ENCODE data around the gene REEP1.

REEP1 gene

DNA sequence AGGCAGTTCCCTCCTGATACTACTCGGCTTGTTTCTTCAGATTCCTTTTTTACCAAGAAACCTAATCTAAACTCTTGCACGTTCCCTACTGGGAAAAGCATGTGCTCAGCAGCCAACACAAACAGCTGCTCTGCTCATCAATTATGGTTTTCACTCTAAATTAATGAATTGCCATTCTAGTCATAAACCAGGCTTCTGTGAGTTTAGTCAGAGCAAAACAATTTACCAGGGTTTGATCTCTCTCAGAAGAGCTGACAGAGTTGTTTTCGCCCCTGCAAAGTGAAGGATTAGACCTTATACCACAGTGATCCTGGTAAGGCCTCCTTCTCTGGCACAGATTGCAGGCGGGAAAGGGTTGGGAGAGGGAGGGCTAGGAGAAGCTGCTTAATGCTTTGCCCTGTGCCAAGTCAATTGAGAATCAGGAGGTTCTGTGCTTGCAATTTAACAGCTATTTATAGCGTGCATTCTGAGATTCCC is 57.2 kb downstream of the REEP1 start:
- no peaks in the 10 kb centered on the region; the same call in 1 of the 2 replicates for H3K27me3 ChIP-seq (ENCODE audit: insufficient read depth, low read length)

DNA sequence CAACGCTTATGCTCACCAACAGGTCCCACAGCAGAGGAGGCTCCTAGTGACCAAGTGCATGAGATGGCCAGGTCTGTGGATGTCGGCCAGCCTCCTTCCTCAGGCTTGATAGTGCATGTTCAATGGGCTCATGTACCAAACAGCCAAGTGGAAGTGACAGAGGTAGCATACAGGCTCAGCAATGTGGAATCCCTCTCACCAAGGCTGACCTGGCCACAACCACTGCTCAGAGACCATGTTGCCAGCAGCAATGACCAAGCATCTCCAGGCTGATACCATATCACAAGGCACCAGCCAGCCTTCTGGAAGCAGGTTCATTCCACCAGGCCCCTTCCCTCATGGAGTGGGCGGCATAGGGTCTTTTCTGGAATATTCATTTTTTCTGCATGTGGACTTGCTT is 61.5 kb downstream of the REEP1 start:
- TF ChIP-seq EZH2 (IDR thresholded peaks at IDR 0.05; ENCODE audit: borderline replicate concordance, low read length) (no peak), CTCF (IDR thresholded peaks at IDR 0.05; ENCODE audit: low read length) (no peak)
- Histone ChIP-seq H3K36me3 (ENCODE audit: insufficient read depth, low read length) (no peaks in the 10 kb centered on the region; the same call in 1 of the 2 replicates), H3F3A (ENCODE audit: insufficient read depth, low read length) (no peaks in the 10 kb centered on the region), H3K79me2 (ENCODE audit: insufficient read depth, low read length) (no peaks in the 10 kb centered on the region), H3K27ac (ENCODE audit: low read depth, low read length, poor library complexity, severe bottlenecking) (no peak overlapping the region), H3K9ac (ENCODE audit: low read length) (no peak overlapping the region), H3K27me3 (ENCODE audit: insufficient read depth, low read length) (no peaks in the 10 kb centered on the region; the same call in 1 of the 2 replicates), H4K20me1 (ENCODE audit: insufficient read depth, low read length) (no peaks in the 10 kb centered on the region), H3K4me1 (ENCODE audit: insufficient read depth, low read length, severe bottlenecking) (no peaks in the 10 kb centered on the region), H2AFZ (ENCODE audit: low read length) (no peak overlapping the region), H3K4me3 (ENCODE audit: low read depth, low read length, poor library complexity, severe bottlenecking) (no peak overlapping the region), H3K4me2 (ENCODE audit: low read length) (no peak overlapping the region), H3K9me2 (ENCODE audit: low read depth, low read length) (no peaks in the 10 kb centered on the region), H3K9me3 (ENCODE audit: low read length) (peaks cover 4% of the 10 kb centered on the region; the same call in 1 of the 2 replicates)

More for the DNA sequence above, 57.2 kb downstream of the REEP1 start:
- Histone ChIP-seq H3K4me2 (ENCODE audit: low read length) (no peak overlapping the region), H3K36me3 (ENCODE audit: insufficient read depth, low read length) (no peaks in the 10 kb centered on the region), H3K9me2 (ENCODE audit: low read depth, low read length) (no peaks in the 10 kb centered on the region), H3K9ac (ENCODE audit: low read length) (no peak overlapping the region), H3K79me2 (ENCODE audit: insufficient read depth, low read length) (no peaks in the 10 kb centered on the region), H3K27ac (ENCODE audit: low read depth, low read length, poor library complexity, severe bottlenecking) (no peak overlapping the region), H4K20me1 (ENCODE audit: insufficient read depth, low read length) (no peaks in the 10 kb centered on the region), H3K9me3 (ENCODE audit: low read length) (no peaks in the 10 kb centered on the region), H2AFZ (ENCODE audit: low read length) (no peak overlapping the region), H3K4me1 (ENCODE audit: insufficient read depth, low read length, severe bottlenecking) (no peaks in the 10 kb centered on the region), H3F3A (ENCODE audit: insufficient read depth, low read length) (no peaks in the 10 kb centered on the region), H3K4me3 (ENCODE audit: low read depth, low read length, poor library complexity, severe bottlenecking) (no peak overlapping the region)
- TF ChIP-seq EZH2 (IDR thresholded peaks at IDR 0.05; ENCODE audit: borderline replicate concordance, low read length) = no peak
- no peak for TF ChIP-seq CTCF (IDR thresholded peaks at IDR 0.05; ENCODE audit: low read length)

DNA sequence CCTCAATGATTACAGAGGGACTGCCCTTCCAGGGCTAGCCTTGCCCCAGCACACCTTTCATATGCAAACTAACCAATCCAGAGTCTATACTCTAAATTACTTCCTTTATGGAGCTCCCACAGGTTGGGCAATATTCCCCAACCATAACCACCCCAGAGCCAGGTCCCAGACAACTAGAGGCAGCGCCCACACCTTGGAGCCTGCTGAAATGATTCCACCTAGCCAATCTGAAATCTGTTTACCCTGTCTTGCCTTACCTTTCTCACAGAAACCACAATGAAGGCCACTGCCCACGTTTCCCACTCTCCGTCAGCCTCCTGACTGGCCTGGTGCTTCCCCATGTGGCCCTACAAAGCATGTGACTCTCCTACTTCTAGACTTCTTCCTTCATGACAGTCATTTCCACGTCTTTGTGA is 62.0 kb downstream of the REEP1 start:
- Histone ChIP-seq H3K27me3 (ENCODE audit: insufficient read depth, low read length) (no peaks in the 10 kb centered on the region; the same call in 1 of the 2 replicates), H3K4me3 (ENCODE audit: low read depth, low read length, poor library complexity, severe bottlenecking) (no peak overlapping the region), H3K9me2 (ENCODE audit: low read depth, low read length) (no peaks in the 10 kb centered on the region), H3K27ac (ENCODE audit: low read depth, low read length, poor library complexity, severe bottlenecking) (no peak overlapping the region), H3K9ac (ENCODE audit: low read length) (no peak overlapping the region), H3K4me2 (ENCODE audit: low read length) (no peak overlapping the region), H3K9me3 (ENCODE audit: low read length) (peaks cover 6% of the 10 kb centered on the region; the same call in 1 of the 2 replicates), H3F3A (ENCODE audit: insufficient read depth, low read length) (no peaks in the 10 kb centered on the region), H4K20me1 (ENCODE audit: insufficient read depth, low read length) (no peaks in the 10 kb centered on the region), H3K4me1 (ENCODE audit: insufficient read depth, low read length, severe bottlenecking) (no peaks in the 10 kb centered on the region), H3K79me2 (ENCODE audit: insufficient read depth, low read length) (no peaks in the 10 kb centered on the region), H3K36me3 (ENCODE audit: insufficient read depth, low read length) (no peaks in the 10 kb centered on the region; the same call in 1 of the 2 replicates), H2AFZ (ENCODE audit: low read length) (no peak overlapping the region)
- no peak for TF ChIP-seq CTCF (IDR thresholded peaks at IDR 0.05; ENCODE audit: low read length)
- TF ChIP-seq EZH2 (IDR thresholded peaks at IDR 0.05; ENCODE audit: borderline replicate concordance, low read length) = no peak
